Testis (tissue), 3 donors: ENCODE measurements around the gene ZBTB7A. TPM values are rescaled to one million over a fixed set of nuclear protein-coding genes. Genes with fewer than 3 reads are reported as not detected.
A peak's percentile ranks its signal among the peaks of the same experiment; 100 is the strongest.

ENCODE experiments used
- DNase-seq: peaks from one replicate; pipeline ENCODE4 v3.0.0-alpha.2; 2019
- H3K27ac ChIP-seq, 2 donors: fragments of 200-600 bp; sonication (generic); one replicate each; pipeline ENCODE4 v1.5.1; 2019
- H3K27me3 ChIP-seq: fragments of 200-600 bp; sonication (generic); one replicate; pipeline ENCODE4 v1.5.1; 2019
- H3K36me3 ChIP-seq: fragments of 200-600 bp; sonication (generic); one replicate; pipeline ENCODE4 v1.5.1; 2017; ENCODE audit warnings: low read depth; ENCODE audit errors: missing control alignments
- H3K4me1 ChIP-seq: fragments of 200-600 bp; sonication (generic); one replicate; pipeline ENCODE4 v1.5.1; 2019
- H3K4me3 ChIP-seq, 2 donors: fragments of 200-600 bp; sonication (generic); one replicate each; pipeline ENCODE4 v1.5.1; 2017 to 2019
- H3K9me3 ChIP-seq: fragments of 200-600 bp; sonication (generic); one replicate; pipeline ENCODE4 v1.5.1; 2017
- CTCF ChIP-seq, 3 experiments: fragments of 450-650 bp in 2 of 3; fragments of 200-600 bp in 1 of 3; sonication (generic) in 1 of 3; IDR thresholded peaks; one replicate each; pipeline ENCODE4 v1.5.1; 2016 to 2019; ENCODE audit warnings: antibody characterized with exemption in 3 of 3, mild to moderate bottlenecking in 2 of 3, moderate library complexity in 1 of 3
- POLR2A ChIP-seq: fragments of 450-650 bp; IDR thresholded peaks from one replicate; pipeline ENCODE4 v1.6.1; 2017; ENCODE audit warnings: antibody characterized with exemption, mild to moderate bottlenecking, moderate library complexity
- WGBS, 2 donors: methylation state at CpG; one replicate each; pipeline ENCODE4 v1.1.5; 2018; 5-methylcytosine and 5-hydroxymethylcytosine counted together
- intact Hi-C: fragments of 100-400 bp; cut with DNase I; formaldehyde crosslinking; loops from one replicate; pipeline ENCODE4 v1.15.1; 2023; ENCODE audit warnings: low total_unique reads
- polyA plus RNA-seq: library from polyadenylated mRNA; stranded (reverse); fragments of 350-450 nt; fragmentation: Illumina TruSeq; extraction: RNeasy Lipid Tissue Mini Kit (QIAGEN cat#74804); gene quantifications from one replicate; pipeline ENCODE4 v1.2.3, GENCODE V29; 2014; ENCODE audit warnings: low read depth, low replicate concordance; ENCODE audit not compliant: insufficient read depth
- total RNA-seq, 2 donors: library from RNA; depleted of rRNA; stranded (reverse); fragments of >200 nt; gene quantifications; one replicate each; pipeline ENCODE4 v1.2.3, GENCODE V29; 2016

Gene ZBTB7A
- total and polyA plus RNA-seq, 3 donors from 2014 or later, result 7.5 to 49.4 (median 42.2) TPM

DNA sequence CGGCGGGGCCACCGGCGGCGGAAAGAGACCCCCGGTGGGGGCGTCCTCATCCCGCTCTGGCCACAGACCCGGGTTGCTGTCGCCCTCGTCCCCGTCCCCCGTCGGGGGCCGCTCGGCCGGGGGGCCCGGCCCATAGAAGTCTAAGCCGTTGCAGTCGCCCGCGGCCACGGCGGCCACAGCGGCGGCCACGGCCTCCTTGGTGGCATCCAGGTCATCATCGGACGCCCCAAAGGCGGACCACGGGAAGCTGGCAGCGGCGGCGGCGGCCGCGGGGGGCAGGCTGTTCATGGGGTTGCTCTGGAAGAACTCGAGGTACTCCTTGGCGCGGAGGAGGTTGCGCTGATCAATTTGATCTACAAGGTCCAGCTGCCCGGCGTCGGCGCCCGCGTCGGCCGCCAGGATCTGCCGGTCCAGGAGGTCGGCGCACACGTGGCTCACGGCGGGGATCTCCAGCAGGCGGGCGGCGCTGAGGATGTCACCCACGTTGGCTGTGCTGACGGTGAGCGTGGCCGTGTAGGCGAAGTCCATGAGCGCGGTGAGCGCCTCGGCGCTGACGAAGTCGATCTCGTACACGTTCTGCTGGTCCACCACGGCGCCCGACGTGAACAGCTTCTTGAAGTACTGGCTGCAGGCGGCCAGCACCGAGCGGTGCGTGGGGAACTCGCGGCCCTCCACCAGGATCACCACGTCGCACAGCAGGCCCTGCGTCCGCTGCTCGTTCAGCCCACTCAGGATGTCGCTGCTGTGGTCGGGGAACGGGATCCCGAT is 12.1 kb downstream of the ZBTB7A start:
- peaks cover 30% of the 10 kb centered on the region for H3K4me1 ChIP-seq
- no peaks in the 10 kb centered on the region for H3K27me3 ChIP-seq
- 50 to 77% methylated on average over 34 to 84 of the region's 91 CpGs for WGBS, 2 donors
- H3K4me3 ChIP-seq, result peak overlapping the region in 1 of 2 donors; percentile 34
- intact Hi-C loops, result no loop called here
- no peaks in the 10 kb centered on the region for H3K9me3 ChIP-seq
- no peak overlapping the region for H3K27ac ChIP-seq
- DNase-seq, result no peak
- no peaks in the 10 kb centered on the region for H3K36me3 ChIP-seq
- TF ChIP-seq CTCF (IDR thresholded peaks at IDR 0.05) (no peak), POLR2A (no peak)

- no peaks in the 10 kb centered on the region for H3K9me3 ChIP-seq
- 66 to 81% methylated on average over 37 to 82 of the region's 82 CpGs for WGBS, 2 donors
- no peak for TF ChIP-seq CTCF (IDR thresholded peaks at IDR 0.05)
- TF ChIP-seq POLR2A, result no peak
- H3K27me3 ChIP-seq, result no peaks in the 10 kb centered on the region
- peaks cover 22% of the 10 kb centered on the region for H3K4me1 ChIP-seq
- H3K27ac ChIP-seq, result no peak overlapping the region
- intact Hi-C loops, result no loop called here
- DNase-seq, result no peak
- H3K36me3 ChIP-seq, result no peaks in the 10 kb centered on the region
- H3K4me3 ChIP-seq, result peak overlapping the region in 1 of 2 donors; percentile 34
Measured at GRCh38 chr19:4053423-4054324, 13.0 kb downstream of the ZBTB7A start.

DNA sequence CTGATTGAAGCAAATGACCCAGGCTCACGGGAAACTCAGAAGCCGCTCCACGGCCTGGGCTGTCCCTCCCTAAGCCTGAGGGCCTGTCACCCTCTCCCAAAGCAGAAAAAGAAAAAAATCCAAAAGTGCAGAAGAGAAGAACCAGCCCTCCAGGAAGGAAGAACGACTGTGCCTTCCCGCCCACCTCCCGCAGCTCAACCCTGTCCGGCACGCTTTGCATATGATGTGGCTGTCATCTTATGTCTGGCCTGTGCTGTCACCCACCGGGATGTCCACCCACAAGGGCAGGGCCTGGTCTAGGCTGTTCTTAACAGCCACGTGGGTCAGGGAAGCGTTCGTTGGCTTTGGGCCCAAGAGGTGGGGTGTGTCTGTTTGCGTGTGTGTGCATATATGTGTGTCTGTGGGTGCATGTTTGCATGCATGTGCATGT is 13.7 kb downstream of the ZBTB7A start:
- Histone ChIP-seq H3K27me3 (no peaks in the 10 kb centered on the region), H3K4me3 (no peak overlapping the region), H3K4me1 (peaks cover 15% of the 10 kb centered on the region), H3K27ac (peak overlapping the region; percentile 2 to 61), H3K36me3 (no peaks in the 10 kb centered on the region), H3K9me3 (no peaks in the 10 kb centered on the region)
- intact Hi-C loops, result no loop called here
- DNase-seq, result no peak
- 31 to 35% methylated on average over 3 to 13 of the region's 13 CpGs for WGBS, 2 donors
- TF ChIP-seq POLR2A (no peak), CTCF (IDR thresholded peaks at IDR 0.05) (no peak)

DNA sequence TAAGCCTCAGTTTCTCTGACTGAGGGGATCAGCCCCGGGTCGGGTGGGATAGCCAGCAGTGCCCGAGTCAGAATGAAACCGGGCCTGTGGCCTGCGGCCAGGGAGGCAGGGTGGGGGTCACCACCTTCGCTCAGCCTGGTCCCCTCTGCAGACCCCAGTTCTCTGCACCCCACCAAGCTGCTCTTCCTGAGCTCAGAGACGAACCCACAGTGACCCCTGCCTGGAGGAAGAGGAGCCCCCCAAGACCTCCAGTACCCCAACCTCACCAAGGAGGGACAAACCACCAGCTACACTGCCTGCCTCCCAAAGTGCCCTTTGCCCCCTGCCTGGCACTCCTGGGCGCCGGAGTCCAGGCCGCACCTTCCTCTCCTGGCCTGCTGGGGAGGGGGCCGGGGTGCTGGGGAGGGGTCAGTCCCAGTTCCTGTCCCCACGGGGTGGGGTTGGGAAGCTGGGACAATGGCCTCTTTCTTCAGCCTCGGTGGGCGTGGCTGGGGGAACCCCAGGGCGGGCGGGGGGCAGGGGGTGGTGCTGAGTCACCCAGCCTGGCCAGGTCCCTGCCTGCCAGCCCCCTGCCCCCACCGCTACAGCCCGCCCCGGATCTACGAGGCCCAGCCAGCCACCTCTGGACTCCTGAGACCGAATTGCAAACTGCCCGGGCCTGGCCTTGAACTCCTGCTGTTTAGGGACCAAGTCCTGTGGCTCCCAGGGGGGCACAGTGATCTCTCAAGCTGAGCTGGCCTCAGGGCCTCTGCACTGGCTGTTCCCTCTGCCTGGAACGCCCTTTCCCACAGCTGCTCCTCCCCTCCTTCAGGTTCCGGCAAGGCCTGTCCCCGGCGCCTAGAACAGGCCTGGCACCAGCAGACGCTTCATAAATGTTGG is 14.3 kb downstream of the ZBTB7A start:
- H3K9me3 ChIP-seq, result no peaks in the 10 kb centered on the region
- 55 to 58% methylated on average over 10 to 27 of the region's 27 CpGs for WGBS, 2 donors
- H3K4me1 ChIP-seq, result peaks cover 12% of the 10 kb centered on the region
- TF ChIP-seq CTCF (IDR thresholded peaks at IDR 0.05), result no peak
- no peak for TF ChIP-seq POLR2A
- H3K27ac ChIP-seq, result peak overlapping the region; percentile 2 to 61
- H3K4me3 ChIP-seq, result no peak overlapping the region
- no peaks in the 10 kb centered on the region for H3K36me3 ChIP-seq
- DNase-seq, result no peak
- intact Hi-C loops, result no loop called here
- no peaks in the 10 kb centered on the region for H3K27me3 ChIP-seq
